GM18526 (cell line): ENCODE data around the gene CSRNP2.

Source experiments
- POLR2A ChIP-seq: IDR thresholded peaks from 3 replicates; pipeline ENCODE4 v1.6.1; 2011; ENCODE audit not compliant: insufficient read length; ENCODE audit errors: extremely low read depth

Gene CSRNP2

GRCh38 chr12:51086933-51087332, 3.5 kb upstream of the CSRNP2 start:
- no peak for TF ChIP-seq POLR2A

- TF ChIP-seq POLR2A = no peak
These were observed 2.4 kb upstream of the CSRNP2 start for GRCh38 chr12:51085757-51086156.

GRCh38 chr12:51082561-51083125, 753 bp downstream of the CSRNP2 start:
- TF ChIP-seq POLR2A = no peak

GRCh38 chr12:51081421-51081820, 2.0 kb downstream of the CSRNP2 start:
- no peak for TF ChIP-seq POLR2A

- no peak for TF ChIP-seq POLR2A
These were observed 3.3 kb downstream of the CSRNP2 start for GRCh38 chr12:51080136-51080535.

GRCh38 chr12:51077930-51078329, 5.5 kb downstream of the CSRNP2 start:
- no peak for TF ChIP-seq POLR2A

- no peak for TF ChIP-seq POLR2A
These were observed 7.0 kb downstream of the CSRNP2 start for GRCh38 chr12:51076236-51076930.

GRCh38 chr12:51075390-51075789, 8.0 kb downstream of the CSRNP2 start:
- no peak for TF ChIP-seq POLR2A

- TF ChIP-seq POLR2A = no peak
These were observed 11.7 kb downstream of the CSRNP2 start for GRCh38 chr12:51071663-51072062.

- no peak for TF ChIP-seq POLR2A
These were observed 13.4 kb downstream of the CSRNP2 start for GRCh38 chr12:51070004-51070403.

- TF ChIP-seq POLR2A = no peak
These were observed 15.6 kb downstream of the CSRNP2 start for GRCh38 chr12:51067771-51068170.

- no peak for TF ChIP-seq POLR2A
These were observed 16.2 kb downstream of the CSRNP2 start for GRCh38 chr12:51067229-51067628.

GRCh38 chr12:51065530-51065929, 17.9 kb downstream of the CSRNP2 start:
- no peak for TF ChIP-seq POLR2A

- TF ChIP-seq POLR2A = no peak
These were observed 20.6 kb downstream of the CSRNP2 start for GRCh38 chr12:51062631-51063397.

- no peak for TF ChIP-seq POLR2A
These were observed 24.3 kb downstream of the CSRNP2 start for GRCh38 chr12:51059086-51059485.

- no peak for TF ChIP-seq POLR2A
These were observed 27.2 kb downstream of the CSRNP2 start for GRCh38 chr12:51056242-51056641.
